ENCODE data around the gene FYN. TPM values are rescaled to one million over a fixed set of nuclear protein-coding genes. Genes with fewer than 3 reads are reported as not detected.

The FYN gene
- total and polyA plus RNA-seq, 9 of the 15 experiments (the other 6 are each of a cell fraction or from before 2014, with no cell fraction given) = 2.9 to 22.1 (median 11.4) TPM

- in situ Hi-C loops (cut with MboI) = loop anchor here (5.0 to 25.0 kb wide), 3 partner anchors 293 to 603 kb away; no protein-coding TSS in a partner anchor
- POLR2A ChIA-PET = interaction anchor here (1.2 to 1.3 kb wide), 2 partner anchors 10 to 341 kb away, joined by 4 to 6 read pairs; no protein-coding TSS in a partner anchor
These were observed 164.1 kb downstream of the FYN start for GRCh38 chr6:111709201-111709600.

More at GRCh38 chr6:111709201-111709600, 164.1 kb downstream of the FYN start:
- Histone ChIP-seq H4K20me1 (replicated peaks; ENCODE audit: control insufficient read depth, insufficient read depth, low read length) (no peaks in the 10 kb centered on the region), H3K36me3 (ENCODE audit: control insufficient read depth, insufficient read depth, low read length) (no peaks in the 10 kb centered on the region), H3K9me1 (ENCODE audit: control insufficient read depth, insufficient read depth, low read length) (no peaks in the 10 kb centered on the region), H2AFZ (ENCODE audit: low read depth, low read length) (no peak overlapping the region), H3K4me1 (replicated peaks in 1 of 2; ENCODE audit: control insufficient read depth in 2 of 2, insufficient read depth in 2 of 2, low read length in 2 of 2) (no peaks in the 10 kb centered on the region), H3K9me3 (replicated peaks; ENCODE audit: control insufficient read depth, insufficient read depth, low read depth, low read length) (no peaks in the 10 kb centered on the region), H3K4me3 (no peak overlapping the region), H3K27me3 (ENCODE audit: control insufficient read depth in 2 of 2, insufficient read depth in 2 of 2, low read length in 2 of 2) (peaks cover 3 to 13% of the 10 kb centered on the region in 2 experiments; a peak in 2 of 5 replicates), H3K4me2 (ENCODE audit: insufficient read depth, low read length) (no peak overlapping the region), H3K9ac (ENCODE audit: insufficient read depth in 1 of 2, low read depth in 2 of 2, low read length in 2 of 2) (no peak overlapping the region), H3K79me2 (ENCODE audit: control insufficient read depth, insufficient read depth, low read length) (no peaks in the 10 kb centered on the region), H3K27ac (ENCODE audit: extremely low read depth, low read depth, low read length) (no peak overlapping the region)
- ATAC-seq = no peak
- intact Hi-C loops (cut with micrococcal nuclease) = no loop called here
- TF ChIP-seq RNF219 (CRISPR knock-in tag; IDR thresholded peaks at IDR 0.05) = no peak
- BruUV-seq (replicated peaks) = no TSS peak
- no peak for DNase-seq (ENCODE audit: extremely low read depth in 1 of 4, low spot score in 3 of 4)
- CTCF ChIA-PET (ENCODE audit: low intra/inter-chr PET ratio) = interaction anchor here (0.6 to 3.3 kb wide), 8 partner anchors 39 to 602 kb away, joined by 3 to 24 read pairs (median 4); no protein-coding TSS in a partner anchor
- WGBS (ENCODE audit: insufficient coverage, low coverage, missing lambda C conversion rate) = 0% methylated on average over 3 of the region's 3 CpGs
- no peak for FAIRE-seq

Data from K562 (cell line).